Stimulated activated CD8-positive, alpha-beta memory T cell treated with anti-CD3 and anti-CD28 coated beads, Interleukin-12 subunit alpha, Interleukin-12 subunit beta, amount 100 ng/mL, for 24 hours (primary cell): ENCODE data around the gene TCF12.

Experiments used
- DNase-seq: peaks from one replicate; pipeline ENCODE4 v3.0.0-alpha.2; 2020; ENCODE audit errors: extremely low read depth

TCF12 gene

DNA sequence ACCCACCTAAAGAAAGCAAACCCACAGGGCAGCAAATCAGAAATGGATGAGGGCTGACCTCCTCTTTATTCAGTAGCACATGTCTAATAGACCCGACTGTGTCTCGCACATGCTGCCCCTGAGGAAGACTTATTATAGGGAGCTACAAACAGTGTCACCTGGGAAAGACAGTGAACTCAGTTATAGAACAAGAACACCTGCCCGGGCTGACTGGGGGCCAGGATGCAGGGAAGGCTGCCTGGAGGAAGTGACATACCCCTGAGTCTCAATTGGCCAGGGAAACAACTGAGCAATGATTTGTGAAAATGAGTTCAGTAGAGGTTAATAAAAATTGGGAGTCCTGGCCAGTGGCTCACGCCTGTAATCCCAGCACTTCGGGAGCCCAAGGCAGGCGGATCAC is 379.2 kb downstream of the TCF12 start:
- DNase-seq = no peak

DNA sequence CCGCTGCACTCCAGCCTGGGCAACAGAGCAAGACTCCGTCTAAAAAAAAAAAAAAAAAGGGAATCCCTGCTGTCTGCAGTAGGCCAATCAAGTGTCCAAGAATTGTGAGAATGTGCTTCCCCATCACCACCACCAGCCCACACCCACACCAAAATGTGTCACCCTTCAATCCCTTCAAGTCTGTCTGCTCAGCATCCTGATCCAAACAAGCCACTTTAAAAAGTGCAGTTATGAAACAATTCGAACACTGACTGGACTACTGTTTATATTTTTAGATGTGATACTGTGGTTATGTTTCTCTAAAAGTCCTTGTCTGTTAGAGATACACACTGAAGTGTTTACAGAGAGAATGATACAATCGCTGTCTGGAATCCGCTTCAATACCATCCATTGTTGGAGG is 379.8 kb downstream of the TCF12 start:
- no peak for DNase-seq

DNA sequence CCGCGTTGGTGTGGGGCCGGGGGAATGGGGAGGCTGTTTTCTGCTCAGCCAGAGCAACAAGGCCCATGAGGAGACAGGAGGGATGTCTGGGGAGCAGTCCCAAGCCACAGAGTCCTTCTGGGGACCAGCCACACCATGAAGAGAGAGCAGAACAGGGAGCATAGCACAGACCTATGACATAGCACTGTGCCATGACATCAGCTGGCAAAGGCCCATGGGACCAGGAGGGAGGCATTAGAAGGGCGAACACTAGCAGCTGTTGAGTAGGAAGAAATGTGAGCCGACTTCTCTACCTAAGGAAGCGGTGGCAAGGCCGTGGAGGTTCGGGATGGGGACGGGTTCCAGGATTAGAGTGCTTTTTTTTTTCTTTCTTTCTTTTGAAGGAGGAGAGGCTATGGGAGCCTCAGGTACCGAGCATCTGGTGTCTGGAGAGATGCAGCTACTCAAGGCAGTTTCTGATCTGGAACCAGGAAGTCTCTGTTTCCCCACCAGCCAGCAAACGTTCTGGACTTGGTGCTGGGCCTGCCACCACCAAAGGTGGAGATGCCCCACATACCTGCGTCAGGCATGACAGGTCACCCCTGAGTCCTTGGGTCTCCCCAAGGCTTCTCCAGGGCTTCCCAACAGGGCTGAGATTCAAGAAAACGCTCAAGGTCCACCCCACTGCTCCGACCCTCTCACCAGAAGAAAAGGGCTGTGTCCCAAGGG is 380.6 kb downstream of the TCF12 start:
- no peak for DNase-seq

DNA sequence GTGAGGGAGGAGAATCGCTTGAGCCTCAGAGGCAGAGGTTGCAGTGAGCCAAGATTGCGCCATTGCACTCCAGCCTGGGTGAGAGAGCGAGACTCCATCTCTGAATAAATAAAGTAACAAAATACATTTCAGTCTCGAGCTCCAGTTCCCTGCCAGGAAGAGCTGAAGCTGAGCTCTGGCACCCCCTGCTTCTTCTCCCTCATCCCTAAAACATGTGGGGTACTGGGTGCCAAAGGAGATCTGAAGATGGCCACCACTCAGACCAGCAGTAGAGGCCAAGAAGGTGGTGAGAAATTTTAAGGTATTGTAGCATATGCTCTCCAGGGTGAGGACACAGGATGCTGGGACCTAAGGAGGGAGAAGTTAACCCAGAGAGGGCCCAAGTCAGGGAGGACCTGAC is 382.9 kb downstream of the TCF12 start:
- DNase-seq = no peak

DNA sequence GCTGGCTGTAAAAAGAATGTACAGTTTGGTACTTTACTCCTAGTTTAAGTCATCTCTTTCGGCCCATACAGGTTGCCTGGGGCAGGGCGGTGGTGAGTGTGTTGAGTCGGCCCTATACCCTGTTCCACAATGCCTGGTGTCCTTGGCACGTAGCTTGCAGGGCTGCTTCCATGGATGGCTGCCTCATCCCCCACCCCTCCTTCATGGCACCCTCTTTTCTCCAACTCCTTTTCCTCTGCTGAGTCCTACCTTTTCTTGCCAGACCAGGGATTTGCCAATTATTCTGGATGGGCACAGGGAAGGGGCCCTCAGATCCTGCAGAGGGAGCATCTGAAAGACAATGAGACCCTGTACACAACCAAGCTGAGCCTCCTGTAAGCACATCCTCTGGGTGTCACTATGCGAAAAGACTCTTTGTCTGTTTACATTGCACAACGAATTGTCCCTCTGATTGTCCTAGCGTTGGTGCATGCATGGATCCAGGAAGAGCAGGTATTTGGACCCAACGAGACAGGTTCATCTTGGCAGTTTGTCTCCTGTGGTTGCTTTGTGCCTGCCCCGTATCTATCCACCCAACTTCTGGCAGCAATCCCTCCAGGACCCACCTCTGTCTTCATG is 384.3 kb downstream of the TCF12 start:
- DNase-seq = no peak

DNA sequence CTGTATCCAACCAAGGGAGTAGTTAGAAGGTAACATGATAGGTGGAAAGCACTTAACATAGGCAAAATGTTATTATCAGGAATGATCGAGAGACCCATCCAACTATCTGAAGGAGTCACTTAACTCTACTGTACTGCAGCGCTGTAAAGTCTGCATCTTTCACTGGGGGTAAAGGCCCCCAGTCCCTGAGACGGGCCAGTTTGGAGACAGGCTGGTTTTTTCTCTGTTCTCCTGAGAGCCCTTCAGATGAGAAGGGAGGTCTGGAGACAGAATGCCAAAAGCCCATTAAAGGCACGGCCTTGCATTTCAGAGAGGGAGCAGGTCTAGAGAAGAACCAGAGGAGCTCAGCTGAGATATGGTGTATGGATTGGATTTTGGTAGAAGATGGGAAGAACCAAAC is 386.6 kb downstream of the TCF12 start:
- DNase-seq = no peak

DNA sequence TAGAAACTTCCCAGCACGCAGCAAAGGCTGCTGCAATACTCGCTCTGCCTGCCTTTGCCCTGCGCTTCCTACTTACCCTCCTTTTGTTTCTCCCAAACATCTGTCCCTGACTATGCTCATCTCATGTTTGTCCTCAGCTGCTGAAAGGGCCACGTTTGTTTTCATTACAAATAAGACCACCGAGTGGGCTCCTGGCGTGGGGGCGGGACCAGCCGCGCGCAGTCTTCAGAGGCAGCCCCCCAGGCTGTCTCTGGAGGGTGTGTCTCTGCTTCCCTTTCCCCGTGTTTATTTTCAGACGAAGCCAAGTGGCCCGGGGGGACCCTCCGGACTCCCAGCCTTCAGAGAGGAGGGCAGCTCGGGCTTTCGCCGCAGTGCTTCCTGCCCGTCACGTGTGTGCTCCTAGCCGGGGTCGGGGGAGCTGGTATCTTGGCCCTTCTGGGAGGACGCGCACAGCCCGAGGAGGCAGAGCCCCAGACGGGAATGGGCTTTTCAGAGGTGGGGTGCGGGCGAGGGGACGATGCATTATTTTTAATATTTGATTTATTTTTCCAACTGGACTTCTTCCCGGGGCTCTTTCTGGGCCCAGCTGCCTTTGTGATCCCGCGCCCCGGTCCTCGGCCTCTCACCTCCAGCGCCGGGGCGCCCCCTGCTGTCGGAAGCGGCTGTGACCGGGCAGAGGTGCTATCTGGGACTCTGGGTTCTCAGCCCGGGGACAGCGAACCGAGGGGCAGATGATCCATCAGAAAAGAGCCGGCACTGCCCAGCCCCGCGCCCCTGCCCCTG is 387.9 kb downstream of the TCF12 start:
- peak; percentile 68 for DNase-seq

DNA sequence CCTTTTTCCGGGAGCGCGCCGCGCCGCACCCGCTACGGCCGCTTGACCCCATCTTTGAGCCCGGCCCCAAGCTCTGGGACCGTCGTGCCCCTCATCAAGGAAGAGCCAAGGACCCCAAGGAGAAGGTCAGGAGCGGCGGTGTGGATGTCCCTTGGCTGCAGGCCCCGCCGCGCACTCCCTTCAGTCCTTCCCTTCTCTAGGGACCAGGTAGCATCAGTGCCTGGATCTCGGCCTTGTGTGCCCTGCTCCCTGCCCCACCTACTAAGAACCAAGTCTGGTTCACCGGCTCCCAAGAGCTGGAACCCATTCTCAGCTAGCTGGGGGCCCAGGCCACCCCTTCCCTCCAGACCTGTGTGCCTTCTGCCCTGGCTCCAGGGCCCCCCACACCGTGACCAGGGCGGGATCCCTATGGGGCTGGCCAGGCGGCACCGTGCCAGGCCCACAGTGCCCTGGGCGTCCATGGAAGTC is 388.5 kb downstream of the TCF12 start:
- DNase-seq = no peak

DNA sequence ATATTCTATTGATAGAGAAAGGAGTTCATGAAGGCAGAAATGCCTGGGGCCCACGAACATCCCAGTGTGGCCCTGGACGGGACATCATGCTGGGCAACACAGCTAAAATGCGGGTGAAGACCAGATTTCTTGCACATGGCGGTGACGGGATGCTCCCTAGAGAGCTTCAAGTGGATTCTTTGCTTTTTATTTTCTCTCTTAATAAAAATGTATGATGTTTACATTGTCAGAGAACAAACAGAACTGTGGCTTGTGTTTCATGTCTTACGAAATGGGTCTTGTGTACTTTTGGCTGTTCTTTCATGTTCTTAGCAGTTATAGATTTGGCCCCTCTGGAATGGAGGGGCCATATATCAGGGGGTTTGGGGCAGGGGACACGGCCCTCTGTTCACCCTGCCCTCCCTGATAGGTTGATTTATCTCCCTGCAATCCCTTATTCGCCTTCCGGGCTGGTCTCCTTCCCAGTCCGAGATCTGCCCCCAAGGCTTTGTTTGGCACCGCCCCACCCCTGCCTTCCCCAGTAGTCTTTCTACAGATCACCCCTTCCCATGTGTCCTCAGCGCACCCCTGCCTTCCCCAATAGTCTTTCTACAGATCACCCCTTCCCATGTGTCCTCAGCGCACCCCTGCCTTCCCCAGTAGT is 389.2 kb downstream of the TCF12 start:
- no peak for DNase-seq

DNA sequence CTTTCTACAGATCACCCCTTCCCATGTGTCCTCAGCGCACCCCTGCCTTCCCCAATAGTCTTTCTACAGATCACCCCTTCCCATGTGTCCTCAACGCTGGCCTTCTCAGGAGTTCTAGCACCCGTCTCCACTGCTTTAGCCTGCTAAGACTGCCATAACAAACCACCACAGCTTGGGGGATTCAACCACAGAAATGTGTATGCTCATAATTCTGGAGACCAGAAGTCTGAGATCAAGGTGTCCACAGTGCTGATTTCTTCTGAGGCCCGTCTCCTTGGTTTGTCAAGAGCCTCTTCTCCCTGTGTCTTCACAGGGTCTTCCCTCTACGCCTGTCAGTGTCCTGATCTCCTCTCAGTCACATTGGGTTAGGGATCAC is 389.7 kb downstream of the TCF12 start:
- DNase-seq = no peak

DNA sequence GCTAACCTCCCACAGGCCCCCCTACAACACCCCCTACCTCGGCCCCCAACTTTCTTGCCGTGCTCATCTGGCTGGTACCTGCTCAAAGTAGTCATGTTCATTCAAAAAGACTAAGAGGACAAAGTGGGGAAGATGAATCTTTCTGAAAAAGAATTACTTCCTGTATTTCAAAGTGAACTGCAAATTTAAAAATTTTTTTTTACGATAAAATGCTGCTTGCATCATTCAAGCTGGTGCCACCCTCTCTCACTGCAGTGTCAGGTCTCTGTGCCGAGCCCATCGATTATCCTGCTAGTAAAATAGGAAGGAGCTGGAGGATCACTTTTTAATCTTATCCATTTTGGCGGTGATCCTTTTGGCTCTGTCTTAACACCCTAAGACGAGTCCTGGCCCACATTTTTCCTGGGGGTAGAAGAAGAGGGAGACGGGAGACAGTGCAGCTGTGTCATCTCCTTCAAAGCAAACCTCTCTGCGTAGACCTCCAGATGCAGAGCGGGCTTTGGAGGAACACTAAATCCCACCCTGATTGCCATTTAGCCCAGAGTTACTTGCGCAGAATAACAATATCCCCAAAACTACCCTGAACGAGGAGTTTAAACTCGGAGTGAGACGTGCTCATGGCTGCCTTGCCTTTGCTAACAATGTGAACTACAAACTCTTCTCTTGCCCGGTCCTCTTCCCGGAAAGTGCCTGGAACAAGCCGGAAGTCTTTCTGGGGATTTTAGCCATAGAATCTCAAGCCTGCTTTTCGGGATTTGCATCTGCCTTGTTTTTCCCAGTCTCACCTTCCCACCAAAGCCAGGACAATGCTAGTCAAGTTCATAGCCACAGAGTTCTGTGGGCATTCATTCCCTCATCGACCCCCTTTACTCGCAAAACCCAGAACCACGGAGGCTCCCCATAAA is 391.7 kb downstream of the TCF12 start:
- no peak for DNase-seq

DNA sequence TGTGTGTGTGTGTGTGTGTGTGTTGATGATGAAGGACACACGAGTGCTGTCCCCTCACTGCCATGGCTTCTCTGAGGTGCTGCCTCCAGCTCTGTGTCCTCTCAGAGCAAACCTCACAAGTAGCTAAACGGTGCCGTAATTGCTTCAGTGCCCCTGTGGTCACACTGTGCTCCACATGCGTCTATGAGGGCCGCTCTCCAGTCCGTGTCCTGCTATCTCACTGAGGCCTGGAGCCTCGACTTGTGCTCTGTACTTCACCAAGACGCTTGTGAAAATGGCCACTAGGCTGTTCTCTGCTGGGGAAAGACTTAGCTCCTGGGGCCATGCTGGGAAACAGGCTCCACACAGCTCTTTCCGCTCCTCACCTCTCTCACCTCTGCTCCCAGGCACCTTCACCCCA is 392.4 kb downstream of the TCF12 start:
- no peak for DNase-seq

DNA sequence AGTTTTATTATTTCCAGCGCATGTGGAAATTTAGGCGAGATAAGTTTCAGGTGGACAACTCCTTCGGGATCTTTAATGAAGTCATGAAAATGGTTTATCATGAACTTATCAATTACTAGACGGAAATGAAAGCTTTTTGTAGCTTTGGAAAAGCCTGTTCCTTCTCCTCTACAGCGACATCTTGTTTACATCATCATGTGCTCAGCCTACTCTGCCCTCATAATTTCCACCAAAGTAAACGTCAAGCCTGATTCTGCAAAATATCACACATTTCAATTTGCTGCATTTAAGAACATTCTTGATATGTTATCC is 393.5 kb downstream of the TCF12 start:
- no peak for DNase-seq

DNA sequence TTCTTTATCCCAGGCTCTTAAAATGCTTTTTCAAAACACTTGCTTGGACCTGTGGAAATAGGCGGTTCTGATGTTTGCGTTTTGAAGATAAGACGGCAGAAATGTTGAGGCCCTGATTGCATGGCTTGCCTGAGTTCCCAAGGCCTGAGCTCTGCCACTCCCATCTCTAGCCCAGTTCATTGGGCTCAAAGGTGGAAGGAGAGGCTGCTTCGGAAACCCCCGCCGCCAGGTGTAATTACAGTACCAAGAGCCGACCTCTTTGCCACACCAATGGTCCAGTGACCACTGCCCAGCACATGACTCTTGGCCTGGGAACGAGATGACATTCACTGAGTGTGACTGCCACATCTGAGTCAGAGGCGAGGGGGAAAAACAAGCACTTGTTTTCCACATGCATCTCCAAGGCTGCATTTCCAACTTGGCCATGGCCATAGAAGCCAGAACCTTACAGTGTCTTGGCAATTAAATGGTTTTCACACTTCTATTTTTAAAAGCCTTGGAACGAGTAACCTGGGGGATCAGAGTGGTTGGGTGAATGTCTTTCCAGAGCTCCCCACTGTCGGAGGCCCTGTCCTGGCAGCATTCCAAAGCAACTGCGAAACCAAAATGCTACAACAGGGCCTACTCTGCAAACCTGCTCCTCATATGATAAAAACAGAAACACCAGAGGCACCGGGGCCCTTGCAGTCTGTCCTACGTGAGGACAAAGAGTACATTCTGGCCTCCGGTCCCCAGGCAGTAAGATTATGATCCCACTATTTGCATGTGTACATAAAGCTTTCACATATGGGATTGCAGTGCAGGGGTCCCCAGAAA is 394.1 kb downstream of the TCF12 start:
- DNase-seq = no peak

DNA sequence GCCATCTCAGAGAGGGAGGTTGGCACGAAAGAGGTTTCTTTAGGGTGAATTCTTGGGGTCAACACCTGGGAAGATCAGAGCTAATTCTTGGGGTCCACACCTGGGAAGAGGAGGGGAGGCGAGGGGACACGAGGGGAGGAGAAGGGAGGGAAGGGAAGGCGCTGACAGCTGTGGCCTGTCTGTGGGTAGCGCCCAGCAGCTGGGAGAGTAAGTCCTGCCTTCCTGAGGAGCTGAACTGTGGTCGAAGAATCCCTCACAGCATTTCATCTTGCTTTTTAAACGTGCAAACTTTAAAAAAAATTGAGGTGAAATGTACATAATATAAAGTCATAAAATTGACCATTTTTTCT is 394.7 kb downstream of the TCF12 start:
- no peak for DNase-seq

DNA sequence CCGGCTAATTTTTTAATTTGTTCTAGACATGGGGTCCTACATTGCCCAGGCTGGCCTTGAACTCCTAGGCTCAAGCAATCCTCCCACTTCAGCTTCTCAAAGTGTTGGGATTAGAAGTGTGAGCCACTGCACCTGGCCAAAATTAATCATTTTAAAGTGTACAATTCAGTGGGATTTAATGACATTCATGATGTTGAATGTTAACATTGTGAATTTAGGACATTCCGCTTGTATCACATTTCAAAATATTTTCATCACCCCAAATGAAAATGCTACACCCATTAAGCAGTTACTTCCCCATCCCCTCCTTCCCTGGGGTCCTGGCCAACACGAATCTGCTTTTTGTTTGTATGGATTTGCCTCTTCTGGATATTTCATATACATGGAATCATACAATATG is 395.8 kb downstream of the TCF12 start:
- DNase-seq = no peak

DNA sequence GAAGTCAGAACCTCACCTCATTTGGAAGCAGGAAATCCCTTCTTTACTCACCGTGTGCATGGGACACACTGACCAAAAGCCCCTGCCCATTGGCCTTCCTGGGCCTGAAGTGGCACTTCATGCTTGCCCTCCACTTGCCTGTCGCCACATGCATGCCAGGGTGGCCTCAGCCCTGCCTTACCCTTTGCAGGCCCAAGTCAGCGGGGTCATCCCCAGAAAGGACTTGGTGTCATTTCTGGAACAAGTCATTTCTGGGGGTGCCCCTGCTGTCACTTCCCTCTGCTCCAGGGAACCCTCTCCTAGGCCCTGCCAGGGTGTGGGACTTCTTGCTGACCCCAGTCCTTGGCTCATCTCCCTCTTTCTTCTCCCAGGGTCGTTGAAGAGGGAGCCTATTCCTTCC is 398.0 kb downstream of the TCF12 start:
- DNase-seq = no peak

DNA sequence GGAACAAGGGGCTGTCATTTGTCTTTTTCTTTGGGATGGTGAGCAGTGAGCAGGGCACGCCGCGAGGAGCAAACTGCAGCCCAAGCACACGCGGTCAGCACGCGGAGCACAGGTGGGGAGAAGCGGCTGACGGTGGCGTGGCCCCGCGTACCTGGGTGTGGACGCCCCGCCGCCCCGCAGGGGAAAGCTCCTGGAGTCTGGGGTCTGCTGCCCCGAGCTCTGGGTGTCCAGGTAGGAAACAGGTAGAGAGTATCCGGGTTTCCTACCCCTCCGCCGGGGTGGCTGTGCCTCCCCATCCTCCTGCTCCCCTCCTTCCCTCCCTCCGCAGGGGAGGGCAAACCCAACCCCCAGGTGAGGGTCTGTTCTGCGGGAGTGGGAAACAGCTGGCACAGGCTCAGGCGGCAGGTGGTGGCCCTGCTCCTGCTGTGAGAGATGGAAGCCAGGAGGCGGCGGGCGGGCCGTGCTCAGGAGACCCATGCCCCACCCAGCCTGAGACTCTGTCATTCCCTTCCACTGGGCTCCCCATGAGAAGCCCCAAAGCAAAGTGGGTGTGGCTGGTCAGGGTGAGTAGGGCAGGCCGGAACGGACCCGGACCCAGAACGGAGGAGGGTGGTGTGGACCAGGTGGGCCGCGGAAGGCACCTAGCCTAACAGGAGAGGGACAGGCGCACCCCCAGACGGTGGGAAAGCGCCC is 400.9 kb downstream of the TCF12 start:
- DNase-seq = no peak

DNA sequence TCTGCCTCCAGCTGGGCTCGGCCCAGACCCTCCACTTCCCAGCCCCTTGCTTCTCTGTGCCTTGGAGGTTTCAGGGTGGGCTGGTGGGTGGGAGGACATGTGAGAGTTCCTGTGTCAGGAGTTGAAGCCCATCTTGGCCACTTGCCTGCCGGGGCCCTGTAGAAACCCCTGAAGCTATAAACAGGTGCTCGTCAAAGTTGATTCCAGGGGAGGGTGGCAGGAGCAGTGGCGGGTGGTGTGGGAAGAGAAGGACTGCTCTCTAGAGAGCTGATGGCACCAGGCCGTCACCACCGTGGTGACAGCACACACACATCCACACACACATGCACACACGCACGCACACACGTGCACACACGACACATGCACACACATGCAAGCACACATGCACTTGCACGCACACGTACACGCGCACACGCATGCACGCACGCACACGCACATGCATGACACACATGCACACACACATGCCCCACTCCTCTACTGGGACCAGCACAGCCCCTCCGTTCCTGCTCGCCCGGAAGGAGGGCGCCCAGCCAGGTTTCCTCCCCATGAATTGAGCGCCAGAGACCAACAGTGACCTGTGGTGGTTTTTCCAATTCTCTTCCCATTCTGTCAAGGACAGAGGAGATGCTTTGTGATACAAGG is 401.6 kb downstream of the TCF12 start:
- DNase-seq = no peak
